HL-60 (cell line): ENCODE measurements around the gene ANTXR1.

ENCODE experiments used
- CTCF ChIP-seq: IDR thresholded peaks from one replicate; pipeline ENCODE4 v1.5.1; 2011; ENCODE audit warnings: low read length, control low read depth, inconsistent platforms; ENCODE audit not compliant: insufficient read depth
- GABPA ChIP-seq: IDR thresholded peaks from 2 replicates; pipeline ENCODE4 v1.6.1; 2012; ENCODE audit warnings: low read depth
- POLR2AphosphoS5 ChIP-seq: IDR thresholded peaks from 2 replicates; pipeline ENCODE4 v1.6.1; 2012; ENCODE audit warnings: low read depth
- REST ChIP-seq: IDR thresholded peaks from 2 replicates; pipeline ENCODE4 v1.6.1; 2012; ENCODE audit warnings: low read depth; ENCODE audit not compliant: insufficient replicate concordance
- SPI1 ChIP-seq: IDR thresholded peaks from 2 replicates; pipeline ENCODE4 v1.6.1; 2012; ENCODE audit warnings: low read depth, mild to moderate bottlenecking, borderline replicate concordance

- TF ChIP-seq CTCF (no peak), POLR2AphosphoS5 (no peak), REST (no peak), GABPA (no peak), SPI1 (no peak)
Observed at GRCh38 chr2:69175790-69176715, 163.1 kb downstream of the ANTXR1 start.
